DMS 273 (cell line): ENCODE measurements around the gene INTS15.

Experiments
- DNase-seq: peaks from one replicate; lab custom pipeline; 2025; ENCODE audit not compliant: unreplicated experiment; lab: John Stamatoyannopoulos, UW

INTS15 gene

GRCh38 chr7:6655636-6656385, 66.0 kb downstream of the INTS15 start:
- no peak for DNase-seq

GRCh38 chr7:6656413-6656812, 66.6 kb downstream of the INTS15 start:
- no peak for DNase-seq
